CD4-positive, alpha-beta T cell treated with Interleukin-17A for 1 hour (primary cell): ENCODE measurements around the gene HAAO.
"Not testable (repeated sequence)": the region's sequence is repeated elsewhere in the genome, so short reads cannot be mapped to it uniquely, and the experiment has no call there.

Experiments used
- DNase-seq: peaks from one replicate; pipeline ENCODE4 v3.0.0-alpha.2; 2020

The HAAO gene

GRCh38 chr2:42792583-42793333, at the start of gene HAAO:
Gene HAAO, minus strand, starts transcription at chr2:42792583. Its CDS starts 47 bp downstream, at chr2:42792536.
- DNase-seq, result no peak

DNA sequence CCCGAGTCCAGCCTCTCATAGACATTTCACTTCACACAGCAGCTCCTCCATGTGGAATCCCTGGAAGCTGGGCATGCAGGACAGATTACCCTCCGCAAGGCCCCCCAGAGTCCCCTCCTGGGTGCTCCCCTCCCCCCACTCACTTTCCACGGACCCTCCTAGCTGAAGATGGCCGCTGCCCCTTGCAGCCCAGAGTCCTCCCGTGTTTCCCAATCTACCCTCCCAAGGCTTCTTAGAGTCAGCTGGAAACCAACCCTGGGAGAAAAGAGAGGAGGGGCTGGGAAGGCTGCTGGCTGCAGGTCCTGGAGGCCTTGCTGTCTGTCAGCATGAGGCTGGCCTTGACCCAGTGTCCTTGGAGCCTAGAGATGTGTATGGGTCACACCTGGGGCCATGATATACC, 49.0 kb upstream of the HAAO start:
- DNase-seq, result no peak

DNA sequence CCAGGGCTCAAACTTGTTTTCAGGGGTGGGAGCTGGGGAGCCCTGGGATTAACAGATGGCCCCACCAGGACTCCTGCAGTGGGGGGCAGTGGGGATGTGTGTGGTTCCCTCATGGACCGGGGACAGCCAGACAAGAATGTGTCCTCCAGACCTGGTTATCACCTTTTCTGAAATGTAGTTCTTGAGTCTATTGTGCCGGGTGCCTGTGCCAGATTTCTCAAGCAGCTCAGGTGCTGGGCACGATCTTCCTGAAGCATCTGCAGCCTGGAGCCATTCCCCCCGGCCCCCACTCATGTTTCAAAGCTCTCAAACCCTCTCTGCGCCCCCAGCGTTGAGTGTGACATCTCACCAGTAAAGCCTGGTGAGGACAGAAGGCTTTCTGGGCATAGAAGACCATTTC, 48.4 kb upstream of the HAAO start:
- no peak for DNase-seq

GRCh38 chr2:42839809-42840501, 47.6 kb upstream of the HAAO start:
- no peak for DNase-seq

- no peak for DNase-seq
Observed at GRCh38 chr2:42838133-42838532, 45.8 kb upstream of the HAAO start.

- DNase-seq, result no peak
Observed at GRCh38 chr2:42835577-42836371, 43.4 kb upstream of the HAAO start.

DNA sequence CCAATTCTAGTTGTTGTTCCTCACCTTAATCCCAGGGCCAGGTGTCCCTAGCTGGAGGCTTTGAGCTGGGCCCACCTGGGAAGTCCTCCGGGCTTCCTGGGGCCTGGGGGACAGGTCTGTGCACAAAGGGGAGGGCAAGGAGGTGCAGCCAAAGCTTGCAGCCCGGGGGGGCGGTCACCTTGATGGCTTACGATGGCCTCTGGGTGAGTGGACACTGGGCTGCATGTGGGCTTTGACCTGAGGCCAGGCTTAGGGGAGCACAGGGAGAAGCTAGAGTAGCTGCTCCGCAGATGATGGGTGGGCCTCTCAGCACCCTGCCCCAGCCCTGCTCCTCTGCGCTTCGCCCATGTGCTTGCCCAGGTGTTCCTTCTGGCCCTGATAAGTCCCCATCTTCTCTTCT, 41.8 kb upstream of the HAAO start:
- no peak for DNase-seq

- DNase-seq, result no peak
Observed at GRCh38 chr2:42832289-42832634, 39.9 kb upstream of the HAAO start.

- DNase-seq, result not testable (repeated sequence)
Observed at GRCh38 chr2:42831575-42832288, 39.3 kb upstream of the HAAO start.

DNA sequence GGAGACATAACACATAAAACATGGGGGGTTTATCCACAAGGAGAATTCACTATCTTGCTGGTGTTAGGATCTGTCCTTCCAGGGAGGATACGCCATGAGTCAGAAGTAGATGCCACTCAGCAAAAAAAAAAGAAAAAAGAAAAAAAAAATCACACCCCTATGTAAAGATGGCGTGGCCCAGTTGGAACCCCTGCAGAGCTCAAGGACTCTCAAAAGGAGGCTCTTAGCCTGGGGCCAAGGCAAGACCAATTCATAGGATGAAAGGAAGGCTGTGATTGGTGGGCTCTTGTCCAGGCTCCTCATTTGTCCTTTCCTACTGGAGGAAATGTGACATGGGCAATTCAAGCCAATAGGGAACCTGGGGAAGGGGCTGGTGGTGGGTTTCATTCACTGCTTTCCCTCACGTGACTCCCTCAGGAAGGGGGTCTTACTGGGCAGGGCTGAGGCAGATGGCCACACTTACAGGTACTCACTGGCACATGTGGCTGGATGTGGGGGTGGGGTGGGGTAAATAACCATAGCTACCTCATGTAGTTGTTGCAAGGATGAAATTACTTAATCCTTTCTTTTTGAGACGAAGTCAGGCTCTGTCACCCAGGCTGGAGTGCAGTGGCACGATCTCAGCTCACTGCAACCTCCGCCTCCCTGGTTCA, 38.7 kb upstream of the HAAO start:
- no peak for DNase-seq

DNA sequence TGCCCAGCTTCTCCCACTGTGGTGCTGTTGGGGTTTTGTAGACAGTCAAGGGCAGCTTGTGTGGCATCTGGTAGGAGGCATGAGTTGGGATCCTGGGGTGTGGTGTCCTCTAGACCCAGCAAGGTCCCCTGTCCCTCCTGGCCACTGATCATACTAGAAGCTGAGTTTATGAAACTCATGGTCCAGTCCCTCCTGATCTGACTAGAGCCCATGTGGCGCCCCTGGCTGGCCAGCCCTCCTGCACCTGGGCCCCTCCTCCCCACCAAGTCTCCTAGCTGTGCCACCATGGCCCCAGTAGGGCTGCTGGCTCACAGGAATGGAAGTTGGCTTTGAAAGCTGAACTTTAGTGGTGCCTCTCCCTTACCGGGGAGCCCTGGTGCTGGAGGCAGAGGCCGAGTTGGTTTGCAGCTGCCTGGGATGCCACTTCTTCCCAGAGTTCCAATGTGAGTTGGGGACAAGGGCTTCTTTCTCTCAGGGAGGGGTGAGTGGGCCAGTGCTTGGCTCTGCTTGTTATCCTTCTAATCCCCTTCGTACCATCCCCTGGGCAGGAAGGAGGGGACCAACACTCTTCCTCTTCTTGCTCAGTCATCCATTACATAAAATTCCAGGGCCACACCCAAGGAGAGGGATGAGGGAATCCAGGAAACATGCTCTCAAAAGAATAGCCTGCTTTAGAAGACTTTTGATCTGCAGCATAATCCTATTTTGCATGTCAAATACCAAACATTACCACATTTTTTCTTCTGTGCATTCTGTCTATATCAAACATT, 37.5 kb upstream of the HAAO start:
- no peak for DNase-seq

DNA sequence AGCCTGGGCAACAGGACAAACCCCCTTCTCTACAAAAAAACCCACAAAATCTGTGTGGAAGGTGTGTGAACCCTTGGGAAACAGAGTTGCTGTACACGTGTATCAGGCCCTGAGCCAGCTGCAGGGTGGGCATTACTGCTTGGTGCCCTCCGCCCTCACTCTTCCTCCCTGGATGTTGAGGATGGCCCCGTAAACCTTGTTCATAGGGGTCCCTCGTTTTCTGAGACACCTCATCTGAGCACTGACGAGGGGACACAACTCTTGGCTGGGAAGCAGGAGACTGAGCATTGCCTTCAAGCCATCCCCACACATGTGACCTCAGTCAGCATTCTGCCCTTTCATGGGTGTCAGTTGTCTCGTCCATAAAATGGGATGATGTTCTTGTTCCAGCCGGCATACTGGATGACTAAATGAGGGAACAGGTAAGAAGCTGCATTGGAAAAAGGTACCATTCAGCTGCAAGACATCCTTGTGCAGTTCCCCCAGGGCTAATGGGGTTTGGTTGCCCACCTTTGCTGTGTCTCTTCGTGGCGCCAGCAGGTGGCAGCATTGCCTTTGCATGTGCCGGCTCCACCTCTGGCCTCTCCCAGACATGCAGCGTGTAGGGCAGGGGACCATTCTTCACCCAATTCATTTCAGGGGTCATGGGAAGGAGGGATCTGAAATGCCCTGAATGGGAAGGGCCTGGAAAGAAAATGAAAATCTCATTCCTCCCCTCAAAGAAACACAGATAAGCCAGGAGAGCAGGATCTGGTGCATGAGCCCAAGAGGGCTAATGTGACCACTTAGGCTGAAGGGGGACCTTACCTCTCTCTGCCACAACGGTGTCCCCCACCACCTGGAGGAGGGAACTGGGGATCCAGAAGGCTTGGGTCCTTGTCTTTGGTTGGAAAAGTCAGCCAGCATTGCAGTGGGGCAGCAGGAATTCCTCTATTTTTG, 36.4 kb upstream of the HAAO start:
- DNase-seq, result peak; percentile 75

GRCh38 chr2:42827647-42828486, 35.5 kb upstream of the HAAO start:
- DNase-seq, result peak; percentile 78

DNA sequence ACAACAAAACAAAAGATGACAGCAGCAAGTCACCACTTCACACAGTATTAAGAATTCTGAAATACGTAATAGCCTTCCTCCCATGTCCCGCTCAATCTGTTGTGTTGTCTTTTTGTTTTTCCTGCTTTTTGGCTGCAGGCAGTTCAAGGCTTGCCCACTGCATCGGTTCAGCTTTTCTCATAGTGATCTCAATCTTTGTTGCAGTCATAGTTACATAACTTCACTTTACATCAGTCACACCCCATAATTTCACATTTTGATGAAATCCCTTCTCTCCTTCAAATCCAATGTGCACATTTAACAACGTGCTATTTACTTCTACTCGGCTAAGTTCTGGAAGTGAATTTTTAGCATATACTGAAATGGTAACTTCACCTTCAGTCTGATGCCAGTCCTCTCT, 33.8 kb upstream of the HAAO start:
- DNase-seq, result no peak

GRCh38 chr2:42824454-42824807, 32.0 kb upstream of the HAAO start:
- DNase-seq, result no peak

GRCh38 chr2:42823744-42824453, 31.5 kb upstream of the HAAO start:
- DNase-seq, result no peak

GRCh38 chr2:42819160-42819559, 26.8 kb upstream of the HAAO start:
- DNase-seq, result no peak

DNA sequence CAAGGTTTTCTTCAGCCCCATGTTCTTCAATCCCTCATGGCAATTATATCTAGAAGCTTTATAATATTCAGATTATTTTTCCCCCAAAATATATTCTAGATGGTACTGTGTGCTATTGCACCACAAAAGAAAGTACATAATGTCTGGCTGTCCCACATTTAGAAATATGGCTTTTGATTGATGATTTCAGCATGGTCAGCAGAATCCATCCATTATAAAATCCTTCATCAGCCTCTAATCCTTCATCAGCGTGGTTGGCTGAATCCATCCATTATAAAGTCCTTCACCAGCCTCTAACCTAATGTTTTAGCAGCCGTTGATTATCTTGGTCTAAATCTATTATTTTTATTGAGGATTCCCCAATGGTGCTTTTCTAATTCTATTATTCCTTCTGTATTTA, 23.3 kb upstream of the HAAO start:
- DNase-seq, result no peak

DNA sequence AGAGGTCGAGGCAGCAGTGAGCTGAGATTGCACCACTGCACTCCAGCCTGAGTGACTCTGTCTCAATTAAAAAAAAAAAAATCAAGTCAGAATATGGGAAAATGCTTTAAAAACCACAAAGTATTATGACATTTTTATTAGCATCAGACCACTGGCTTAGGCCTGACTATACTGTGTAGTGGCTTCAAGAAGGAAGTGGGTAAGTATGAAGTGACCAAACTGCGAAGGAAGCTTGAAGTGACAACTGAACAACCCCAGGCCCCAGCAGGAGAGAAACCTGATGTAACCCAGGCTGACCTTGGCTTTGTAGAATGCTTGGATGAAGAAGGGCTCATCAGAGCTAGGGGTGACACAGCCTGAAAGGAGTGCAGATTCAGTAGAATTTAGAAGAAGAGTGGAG, 21.4 kb upstream of the HAAO start:
- no peak for DNase-seq
